Measurements from ENCODE around the gene RNH1. TPM values are rescaled to one million over a fixed set of nuclear protein-coding genes. Genes with fewer than 3 reads are reported as not detected.
A peak's percentile ranks its signal among the peaks of the same experiment; 100 is the strongest.

The RNH1 gene
- total RNA-seq, 1 experiment from 2014 or later: 103 TPM

DNA sequence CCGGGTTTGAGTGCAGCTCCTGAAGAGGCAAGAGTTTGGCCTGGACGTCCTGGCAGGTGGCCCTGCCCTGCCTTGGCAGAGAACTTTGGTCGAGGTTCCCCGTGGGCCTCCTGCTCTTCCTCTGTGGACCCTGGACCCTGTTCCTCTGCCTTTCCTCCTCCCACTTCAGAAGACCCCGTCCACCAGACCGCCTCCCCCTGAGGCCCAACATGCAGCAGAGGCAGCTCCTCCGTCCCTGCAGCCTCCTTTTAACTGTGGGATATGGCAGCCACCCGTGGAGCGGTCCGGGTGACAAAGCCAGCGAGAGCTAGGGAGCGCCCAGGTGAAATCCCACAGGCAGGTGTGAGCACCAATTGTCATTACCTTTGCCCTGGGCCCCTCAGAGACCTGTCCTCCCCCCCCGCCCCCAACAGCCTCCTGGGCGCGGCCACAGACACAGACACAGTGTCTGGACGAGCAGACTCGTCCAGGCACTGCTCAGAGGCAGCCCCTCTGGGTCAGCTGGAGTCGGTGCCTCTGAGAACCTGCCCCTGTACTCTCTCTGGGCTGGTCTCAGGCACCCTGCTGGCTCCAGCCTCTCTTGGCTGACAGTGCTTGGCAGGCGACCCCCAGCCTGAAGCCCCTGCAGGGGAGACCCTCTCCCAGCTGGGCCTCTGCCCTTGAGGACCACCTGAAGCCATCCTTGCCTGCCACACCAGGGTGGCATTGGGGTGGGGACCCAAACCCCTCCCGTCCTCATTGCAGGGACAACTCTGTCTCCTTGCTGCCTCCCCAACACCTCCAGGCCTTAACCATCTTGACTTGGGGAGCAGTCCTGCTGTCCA is 61.1 kb downstream of the RNH1 start:
- Mint-ChIP-seq H3K4me3 (ENCODE audit: low read depth, unreplicated experiment) (no peak overlapping the region), H3K27ac (ENCODE audit: unreplicated experiment) (peak overlapping the region; percentile 43), H3K9me3 (ENCODE audit: low read depth, unreplicated experiment) (no peaks in the 10 kb centered on the region), H3K4me1 (ENCODE audit: low read depth, unreplicated experiment) (peaks cover 13% of the 10 kb centered on the region), H3K36me3 (ENCODE audit: insufficient read depth, unreplicated experiment) (peaks cover 50% of the 10 kb centered on the region), H3K27me3 (ENCODE audit: unreplicated experiment) (no peaks in the 10 kb centered on the region)
- intact Hi-C loops (cut with micrococcal nuclease; ENCODE audit: unreplicated experiment): no loop called here
- DNase-seq: no peak
- no TSS peak for BruUV-seq (replicated peaks)
- CTCF ChIA-PET: interaction anchor here (0.6 kb wide), 1 partner anchor 141 kb away, joined by 3 read pairs; no protein-coding TSS in a partner anchor
- TF ChIP-seq, protein P1, sequence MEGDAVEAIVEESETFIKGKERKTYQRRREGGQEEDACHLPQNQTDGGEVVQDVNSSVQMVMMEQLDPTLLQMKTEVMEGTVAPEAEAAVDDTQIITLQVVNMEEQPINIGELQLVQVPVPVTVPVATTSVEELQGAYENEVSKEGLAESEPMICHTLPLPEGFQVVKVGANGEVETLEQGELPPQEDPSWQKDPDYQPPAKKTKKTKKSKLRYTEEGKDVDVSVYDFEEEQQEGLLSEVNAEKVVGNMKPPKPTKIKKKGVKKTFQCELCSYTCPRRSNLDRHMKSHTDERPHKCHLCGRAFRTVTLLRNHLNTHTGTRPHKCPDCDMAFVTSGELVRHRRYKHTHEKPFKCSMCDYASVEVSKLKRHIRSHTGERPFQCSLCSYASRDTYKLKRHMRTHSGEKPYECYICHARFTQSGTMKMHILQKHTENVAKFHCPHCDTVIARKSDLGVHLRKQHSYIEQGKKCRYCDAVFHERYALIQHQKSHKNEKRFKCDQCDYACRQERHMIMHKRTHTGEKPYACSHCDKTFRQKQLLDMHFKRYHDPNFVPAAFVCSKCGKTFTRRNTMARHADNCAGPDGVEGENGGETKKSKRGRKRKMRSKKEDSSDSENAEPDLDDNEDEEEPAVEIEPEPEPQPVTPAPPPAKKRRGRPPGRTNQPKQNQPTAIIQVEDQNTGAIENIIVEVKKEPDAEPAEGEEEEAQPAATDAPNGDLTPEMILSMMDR (IDR thresholded peaks at IDR 0.05; ENCODE audit: unreplicated experiment): no peak

Other genes starting within 250 kb of the RNH1 start
- not detected in 2 replicates for gene NLRP6, start 228.8 kb downstream of the RNH1 start, total RNA-seq (2022)
- gene PGGHG, start 218.1 kb downstream of the RNH1 start, total RNA-seq (2022): 9.5 and 13.5 TPM in 2 replicates
- gene IFITM5, start 207.7 kb downstream of the RNH1 start, total RNA-seq (2022): not detected in 2 replicates
- 29.1 and 117 TPM in 2 replicates for gene IFITM2, start 199.4 kb downstream of the RNH1 start, total RNA-seq (2022)
- 45.6 and 179 TPM in 2 replicates for gene IFITM1, start 193.2 kb downstream of the RNH1 start, total RNA-seq (2022)
- gene IFITM3, start 186.4 kb downstream of the RNH1 start, total RNA-seq (2022): 264 and 492 TPM in 2 replicates
- 1.9 and 4.6 TPM in 2 replicates for gene B4GALNT4, start 137.7 kb downstream of the RNH1 start, total RNA-seq (2022)
- 128 and 154 TPM in 2 replicates for gene PKP3, start 113.0 kb downstream of the RNH1 start, total RNA-seq (2022)
- 76.3 and 83.6 TPM in 2 replicates for gene SIGIRR, start 92.2 kb downstream of the RNH1 start, total RNA-seq (2022)
- 27.2 and 32.2 TPM in 2 replicates for gene ANO9, start 65.2 kb downstream of the RNH1 start, total RNA-seq (2022)
- gene PTDSS2, start 57.0 kb downstream of the RNH1 start, total RNA-seq (2022): 25.1 and 30.4 TPM in 2 replicates
- gene HRAS, start 28.3 kb upstream of the RNH1 start, total RNA-seq (2022): 42.1 and 47.9 TPM in 2 replicates
- gene LRRC56, start 30.3 kb upstream of the RNH1 start, total RNA-seq (2022): 2.2 and 2.6 TPM in 2 replicates
- gene LMNTD2, start 53.5 kb upstream of the RNH1 start, total RNA-seq (2022): 7.2 and 7.8 TPM in 2 replicates
- gene RASSF7, start 53.7 kb upstream of the RNH1 start, total RNA-seq (2022): 93.3 and 100 TPM in 2 replicates
- gene PHRF1, start 69.2 kb upstream of the RNH1 start, total RNA-seq (2022): 42.3 and 43.2 TPM in 2 replicates
- 48.7 and 93.5 TPM in 2 replicates for gene IRF7, start 108.7 kb upstream of the RNH1 start, total RNA-seq (2022)
- 5.0 and 7.6 TPM in 2 replicates for gene CDHR5, start 117.7 kb upstream of the RNH1 start, total RNA-seq (2022)
- gene SCT, start 119.9 kb upstream of the RNH1 start, total RNA-seq (2022): not detected in 2 replicates
- gene DRD4, start 130.0 kb upstream of the RNH1 start, total RNA-seq (2022): 1.3 TPM in 2 replicates
- gene DEAF1, start 188.0 kb upstream of the RNH1 start, total RNA-seq (2022): 57.0 and 59.0 TPM in 2 replicates
- 21.2 and 29.9 TPM in 2 replicates for gene TMEM80, start 188.6 kb upstream of the RNH1 start, total RNA-seq (2022)
- 212 and 213 TPM in 2 replicates for gene EPS8L2, start 199.0 kb upstream of the RNH1 start, total RNA-seq (2022)
- gene TALDO1, start 240.2 kb upstream of the RNH1 start, total RNA-seq (2022): 359 and 379 TPM in 2 replicates